ENCODE data around the gene ZNF343. TPM values are rescaled to one million over a fixed set of nuclear protein-coding genes. Genes with fewer than 3 reads are reported as not detected.

Gene ZNF343
- total RNA-seq, 4 donors from 2014 or later = 8.9 to 13.9 (median 10.2) TPM

DNA sequence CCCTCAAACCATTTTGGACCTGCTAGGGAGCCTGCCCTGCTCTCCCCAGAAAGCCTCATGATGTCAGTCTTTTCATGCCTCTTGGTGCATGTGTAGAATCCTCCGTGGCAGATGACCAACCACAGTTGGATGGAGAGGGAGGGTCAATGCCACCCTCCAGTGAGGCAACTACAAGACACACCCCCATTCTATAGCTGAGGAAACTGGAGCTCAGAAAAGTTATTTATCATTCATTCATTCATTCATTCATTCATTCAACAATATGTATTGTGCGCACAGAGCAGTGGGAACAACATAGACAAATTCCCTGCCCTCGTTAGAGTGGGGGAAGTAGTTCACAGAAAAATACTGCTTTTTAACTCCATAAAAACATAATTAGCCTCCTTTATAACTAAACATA, 54.9 kb downstream of the ZNF343 start:
- TF ChIP-seq CTCF (IDR thresholded peaks at IDR 0.05; ENCODE audit: low read depth) = no peak

DNA sequence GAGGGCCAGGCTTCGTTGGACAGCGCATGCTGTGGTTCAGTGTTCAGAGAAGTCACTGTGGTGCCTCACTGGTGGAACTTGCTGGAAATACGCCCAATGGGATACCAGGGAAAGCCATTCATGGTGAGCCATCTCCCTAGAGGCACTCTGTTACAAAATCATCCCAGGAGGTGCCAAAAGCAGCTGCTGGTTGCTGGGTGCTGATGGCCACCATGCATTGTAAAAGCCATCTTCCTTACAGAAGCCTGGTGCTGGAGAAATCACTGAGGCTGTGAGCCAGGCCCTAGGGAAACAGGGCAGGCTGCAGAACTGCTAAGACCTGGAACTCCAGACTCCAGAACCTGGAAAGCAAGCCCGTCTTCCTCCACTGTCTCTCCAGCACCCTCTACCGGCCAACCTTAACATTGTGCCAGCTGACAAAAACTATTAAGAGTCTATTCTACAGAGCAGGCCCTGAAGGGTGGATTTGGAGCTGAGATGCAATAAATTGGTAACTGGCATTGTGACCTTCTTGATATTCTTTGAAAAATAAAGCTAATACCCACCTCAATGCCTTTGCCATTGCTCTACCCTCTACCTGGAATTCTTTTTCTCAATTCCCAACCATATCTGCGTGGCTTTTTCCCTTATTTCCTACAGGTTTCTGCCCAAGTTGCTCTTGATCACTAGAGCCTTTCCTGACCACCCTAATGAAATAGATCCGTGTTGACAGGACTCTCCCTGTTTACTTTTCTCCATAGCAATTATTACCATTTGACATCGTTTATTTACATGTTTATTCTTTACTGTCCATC, 56.6 kb downstream of the ZNF343 start:
- TF ChIP-seq CTCF (IDR thresholded peaks at IDR 0.05; ENCODE audit: low read depth) = no peak

DNA sequence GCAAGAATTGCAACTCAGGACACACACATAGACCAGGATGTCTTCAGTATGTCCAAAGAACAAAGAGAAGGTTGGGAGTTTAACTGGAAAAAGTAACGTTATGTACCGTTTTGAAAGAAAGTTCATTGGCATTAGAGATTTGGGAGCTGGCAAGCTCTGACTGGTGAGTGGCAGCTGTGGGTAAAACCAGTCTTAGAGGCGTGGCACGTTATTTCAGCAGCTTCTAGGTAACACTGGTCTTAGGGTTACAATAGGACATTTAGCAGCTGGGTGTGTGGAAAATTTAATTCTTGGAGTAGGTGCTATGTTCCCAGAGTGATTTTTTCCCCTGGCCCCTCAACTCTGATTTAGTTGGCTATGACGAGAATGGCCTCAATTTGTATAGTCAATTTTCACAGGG, 57.3 kb downstream of the ZNF343 start:
- TF ChIP-seq CTCF (IDR thresholded peaks at IDR 0.05; ENCODE audit: low read depth) = no peak

- no peak for TF ChIP-seq CTCF (IDR thresholded peaks at IDR 0.05; ENCODE audit: low read depth)
Measured at GRCh38 chr20:2449386-2449785, 59.3 kb downstream of the ZNF343 start.

DNA sequence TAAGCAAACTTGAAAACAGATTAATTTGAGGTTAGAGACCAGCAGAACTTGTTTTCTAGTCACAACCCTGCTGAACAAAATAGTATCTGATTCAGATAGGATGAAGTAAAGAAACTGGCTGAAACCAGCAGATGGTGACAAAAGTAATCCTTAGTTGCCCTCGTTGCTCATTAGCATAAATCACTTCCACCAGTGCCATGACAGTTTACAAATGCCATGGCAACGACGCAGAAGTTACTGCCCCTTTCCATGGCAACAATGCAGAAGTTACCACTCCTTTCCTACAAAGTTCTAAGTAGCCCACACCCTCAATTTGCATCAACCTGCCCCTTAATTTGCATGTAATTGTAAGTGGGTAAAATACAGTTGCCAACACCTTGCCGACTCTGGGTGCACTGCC, 61.9 kb downstream of the ZNF343 start:
- TF ChIP-seq CTCF (IDR thresholded peaks at IDR 0.05; ENCODE audit: low read depth) = no peak

Small RNA genes within 50 kb of the gene (small RNA-seq; reads per million reads assigned to genes)
- 0.49 reads per million for gene RF00019

Other genes with a start within 250 kb of the ZNF343 start
- under 1 TPM in 1 of 4 donors, not detected in 3; 0.19 TPM for gene TGM3, start 212.9 kb downstream of the ZNF343 start, total RNA-seq
- gene TGM6, start 128.0 kb downstream of the ZNF343 start, total RNA-seq = not detected
- 100 to 1,000 TPM; 101 to 119 (median 116) TPM for gene SNRPB, start 38.1 kb downstream of the ZNF343 start, total RNA-seq
- 1 to 10 TPM in 2 of 4 donors, under 1 TPM in 2; 0.68 to 1.5 (median 1.1) TPM for gene TMC2, start 27.7 kb upstream of the ZNF343 start, total RNA-seq
- gene NOP56, start 143.7 kb upstream of the ZNF343 start, total RNA-seq = 10 to 100 TPM; 47.3 to 99.5 (median 59.3) TPM
- gene IDH3B, start 155.3 kb upstream of the ZNF343 start, total RNA-seq = 100 to 1,000 TPM in 2 of 4 donors, 10 to 100 TPM in 2; 77.0 to 167 (median 97.3) TPM
- gene EBF4, start 183.9 kb upstream of the ZNF343 start, total RNA-seq = 1 to 10 TPM; 1.1 to 6.0 (median 1.8) TPM

All from subcutaneous adipose tissue (tissue), 4 donors.